ENCODE data around the gene LKAAEAR1.

DNA sequence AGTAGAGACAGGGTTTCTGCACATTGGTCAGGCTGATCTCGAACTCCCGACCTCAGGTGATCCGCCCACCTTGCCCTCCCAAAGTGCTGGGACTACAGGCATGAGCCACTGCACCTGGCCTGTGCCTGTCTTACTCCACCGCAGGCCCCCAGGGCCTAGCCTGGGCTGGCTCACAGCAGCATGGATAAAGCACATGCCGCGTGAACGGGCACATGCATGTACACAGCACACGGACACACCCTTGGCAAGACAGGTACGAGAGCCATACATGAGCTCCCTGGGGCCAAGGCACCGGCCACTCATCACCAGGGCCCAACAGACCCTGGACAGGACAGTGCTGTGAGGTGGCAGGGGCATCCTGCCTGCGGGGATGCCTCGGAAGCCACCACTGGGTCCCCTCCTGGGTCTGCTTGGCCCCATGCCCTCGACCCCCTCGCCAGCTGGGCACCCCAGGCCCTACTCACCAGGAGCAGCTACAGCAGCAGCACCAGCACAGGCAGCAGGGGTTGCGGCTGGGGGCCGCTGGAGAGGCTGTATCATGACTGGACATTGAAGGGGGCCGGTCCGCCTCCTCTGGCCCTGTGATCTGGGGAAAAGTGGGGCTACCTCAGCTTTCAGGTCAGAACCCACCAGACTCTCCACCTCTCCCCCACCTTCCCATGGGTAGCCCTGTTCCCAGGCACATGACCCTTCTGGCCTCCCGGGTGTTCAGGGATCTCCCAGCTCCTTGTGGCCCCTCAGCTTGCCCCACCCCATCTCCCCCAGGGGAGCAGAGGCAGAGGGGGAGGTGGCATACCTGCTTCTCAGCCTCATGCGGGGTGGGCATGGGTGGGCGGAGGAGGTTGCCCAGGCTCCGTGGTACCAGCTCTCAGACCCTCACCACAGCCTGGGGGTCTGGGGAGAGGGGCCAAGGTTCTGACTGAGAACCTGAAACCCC is 7.9 kb downstream of the LKAAEAR1 start:
- TF ChIP-seq, protein P1, sequence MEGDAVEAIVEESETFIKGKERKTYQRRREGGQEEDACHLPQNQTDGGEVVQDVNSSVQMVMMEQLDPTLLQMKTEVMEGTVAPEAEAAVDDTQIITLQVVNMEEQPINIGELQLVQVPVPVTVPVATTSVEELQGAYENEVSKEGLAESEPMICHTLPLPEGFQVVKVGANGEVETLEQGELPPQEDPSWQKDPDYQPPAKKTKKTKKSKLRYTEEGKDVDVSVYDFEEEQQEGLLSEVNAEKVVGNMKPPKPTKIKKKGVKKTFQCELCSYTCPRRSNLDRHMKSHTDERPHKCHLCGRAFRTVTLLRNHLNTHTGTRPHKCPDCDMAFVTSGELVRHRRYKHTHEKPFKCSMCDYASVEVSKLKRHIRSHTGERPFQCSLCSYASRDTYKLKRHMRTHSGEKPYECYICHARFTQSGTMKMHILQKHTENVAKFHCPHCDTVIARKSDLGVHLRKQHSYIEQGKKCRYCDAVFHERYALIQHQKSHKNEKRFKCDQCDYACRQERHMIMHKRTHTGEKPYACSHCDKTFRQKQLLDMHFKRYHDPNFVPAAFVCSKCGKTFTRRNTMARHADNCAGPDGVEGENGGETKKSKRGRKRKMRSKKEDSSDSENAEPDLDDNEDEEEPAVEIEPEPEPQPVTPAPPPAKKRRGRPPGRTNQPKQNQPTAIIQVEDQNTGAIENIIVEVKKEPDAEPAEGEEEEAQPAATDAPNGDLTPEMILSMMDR (conservative IDR thresholded peaks at IDR 0.05 in 1 of 2, IDR thresholded peaks at IDR 0.05 in 1 of 2; ENCODE audit: extremely low read depth in 1 of 2, insufficient read depth in 1 of 2, low read depth in 1 of 2, low read length in 2 of 2) = no peak
- no peak for TF ChIP-seq EZH2 (IDR thresholded peaks at IDR 0.05; ENCODE audit: borderline replicate concordance, low read length)

Data from mammary epithelial cell (primary cell).